WERI-Rb-1 (cell line): ENCODE measurements around the gene LRPAP1.
A peak's percentile ranks its signal among the peaks of the same experiment; 100 is the strongest.
"Not testable (repeated sequence)": the region's sequence is repeated elsewhere in the genome, so short reads cannot be mapped to it uniquely, and the experiment has no call there.

Source experiments
- DNase-seq: peaks from one replicate; pipeline ENCODE4 v3.0.0-alpha.2; 2020
- H3K27ac ChIP-seq: fragments of 250-450 bp; sonication (Bioruptor Pico); 2 replicates; pipeline ENCODE4 v1.5.1; 2020; ENCODE audit warnings: mild to moderate bottlenecking, moderate library complexity
- H3K27me3 ChIP-seq: fragments of 250-450 bp; sonication (Bioruptor Pico); 2 replicates; pipeline ENCODE4 v1.5.1; 2021; ENCODE audit warnings: mild to moderate bottlenecking, low read depth, moderate library complexity; ENCODE audit not compliant: insufficient read depth, severe bottlenecking
- H3K36me3 ChIP-seq: fragments of 250-450 bp; sonication (Bioruptor Pico); 2 replicates; pipeline ENCODE4 v1.5.1; 2020; ENCODE audit warnings: mild to moderate bottlenecking, moderate library complexity
- H3K4me3 ChIP-seq: 2 replicates; pipeline ENCODE4 v1.5.1; 2011; ENCODE audit warnings: low read depth, mild to moderate bottlenecking, control low read depth, low read length
- H3K9me3 ChIP-seq: fragments of 250-450 bp; sonication (Bioruptor Pico); 2 replicates; pipeline ENCODE4 v1.5.1; 2021; ENCODE audit warnings: mild to moderate bottlenecking, moderate library complexity; ENCODE audit not compliant: severe bottlenecking
- CTCF ChIP-seq: IDR thresholded peaks from 2 replicates; pipeline ENCODE4 v1.5.1; 2011; ENCODE audit warnings: low read depth, mild to moderate bottlenecking, control low read depth, inconsistent platforms, low read length

The LRPAP1 gene

DNA sequence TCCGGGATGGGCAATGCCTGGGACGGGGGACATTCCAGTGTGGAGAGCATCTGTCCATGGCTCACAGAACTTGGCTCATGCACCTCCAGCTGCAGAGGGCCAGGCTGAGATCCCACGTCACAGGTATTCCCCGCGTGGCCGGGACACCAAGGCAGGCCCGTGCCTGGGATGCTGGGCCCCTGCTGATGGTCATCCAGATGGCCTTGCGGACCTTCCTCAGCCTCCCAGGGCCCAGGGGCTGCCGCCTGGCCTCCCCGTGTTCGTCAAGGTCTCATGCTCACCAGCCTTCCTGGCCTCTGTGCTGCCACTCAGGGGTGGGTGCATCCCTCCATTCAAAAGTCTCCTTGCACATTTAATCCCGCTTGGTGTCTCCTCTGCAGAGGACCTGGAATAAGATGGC is 40.9 kb upstream of the LRPAP1 start:
- no peaks in the 10 kb centered on the region for H3K27me3 ChIP-seq
- DNase-seq, result no peak
- H3K9me3 ChIP-seq, result no peaks in the 10 kb centered on the region
- TF ChIP-seq CTCF, result no peak
- no peak overlapping the region for H3K27ac ChIP-seq
- H3K36me3 ChIP-seq, result no peaks in the 10 kb centered on the region
- no peak overlapping the region for H3K4me3 ChIP-seq

DNA sequence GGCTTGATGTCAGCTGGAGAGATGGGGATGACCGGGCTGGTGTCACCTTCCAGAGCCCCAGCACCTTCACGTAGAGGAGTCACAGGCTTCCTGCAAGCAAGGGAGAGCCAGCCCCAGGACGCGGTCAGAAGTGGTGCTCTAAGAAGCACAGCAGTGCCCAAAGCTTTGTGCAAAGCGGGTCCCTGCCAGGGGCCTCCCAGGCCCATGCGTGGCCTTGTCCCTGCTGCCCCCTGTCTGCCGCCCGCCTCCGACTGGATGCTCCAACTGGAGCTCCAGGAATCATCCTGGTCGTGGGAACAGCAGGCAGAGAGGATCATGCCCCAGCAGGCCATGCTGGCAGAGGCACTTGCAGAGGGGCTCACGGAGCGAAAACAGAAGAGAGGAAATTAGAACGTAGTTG is 40.1 kb upstream of the LRPAP1 start:
- Histone ChIP-seq H3K9me3 (no peaks in the 10 kb centered on the region), H3K27me3 (no peaks in the 10 kb centered on the region), H3K27ac (no peak overlapping the region), H3K36me3 (no peaks in the 10 kb centered on the region), H3K4me3 (no peak overlapping the region)
- peak; percentile 47; the same call in 1 of the 2 replicates for TF ChIP-seq CTCF
- peak; percentile 46 for DNase-seq

DNA sequence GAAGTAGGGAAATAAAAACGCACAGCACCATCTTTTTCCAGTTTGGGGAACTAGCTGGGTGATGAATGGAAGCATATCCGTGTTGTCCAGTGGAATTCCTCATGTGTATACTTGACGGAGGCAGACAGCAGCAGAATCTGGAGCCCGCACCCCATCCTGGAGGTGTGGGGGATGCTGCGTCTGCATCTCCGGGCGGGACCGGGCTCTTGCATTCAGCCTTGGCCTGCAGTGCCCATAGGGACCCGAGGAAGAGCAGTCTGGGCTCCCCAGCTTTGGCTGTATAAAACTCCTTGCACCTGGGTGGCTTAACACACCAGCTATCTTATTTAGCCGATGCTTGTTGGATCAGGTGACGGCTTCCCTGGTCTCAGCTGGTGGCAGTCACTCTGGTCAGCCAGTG is 39.7 kb upstream of the LRPAP1 start:
- Histone ChIP-seq H3K27me3 (no peaks in the 10 kb centered on the region), H3K9me3 (no peaks in the 10 kb centered on the region), H3K36me3 (no peaks in the 10 kb centered on the region), H3K27ac (no peak overlapping the region), H3K4me3 (no peak overlapping the region)
- no peak for TF ChIP-seq CTCF
- DNase-seq, result no peak

DNA sequence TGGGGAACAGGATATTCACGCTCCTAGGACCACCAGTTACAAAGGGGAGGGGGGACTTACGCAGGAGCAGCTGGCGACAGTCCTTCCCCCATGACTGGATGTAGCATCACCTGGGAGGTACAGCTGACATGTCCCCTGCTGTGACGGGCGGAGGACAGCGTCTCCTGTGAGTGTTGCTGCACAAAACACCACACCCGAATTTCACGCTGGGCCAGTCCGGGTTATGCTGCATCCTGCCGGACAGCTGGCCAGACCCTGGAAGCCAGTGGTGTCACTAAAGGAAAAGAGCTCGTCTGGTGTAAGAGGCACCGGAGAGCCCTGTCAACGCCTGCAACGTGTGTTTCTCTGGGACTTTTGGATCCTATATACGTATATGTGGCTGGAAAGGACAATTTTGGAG is 38.7 kb upstream of the LRPAP1 start:
- H3K9me3 ChIP-seq, result not testable (repeated sequence)

GRCh38 chr4:3569611-3570010 is 37.4 kb upstream of the LRPAP1 start:
- not testable (repeated sequence) for H3K4me3 ChIP-seq, H3K27ac ChIP-seq, H3K36me3 ChIP-seq, H3K27me3 ChIP-seq, H3K9me3 ChIP-seq, DNase-seq

More for the DNA sequence above, 38.7 kb upstream of the LRPAP1 start:
- not testable (repeated sequence) for H3K27me3 ChIP-seq, H3K4me3 ChIP-seq, DNase-seq, H3K36me3 ChIP-seq, H3K27ac ChIP-seq

GRCh38 chr4:3566701-3567100 is 34.5 kb upstream of the LRPAP1 start:
- H3K4me3 ChIP-seq, DNase-seq, H3K36me3 ChIP-seq, H3K27me3 ChIP-seq, H3K9me3 ChIP-seq, H3K27ac ChIP-seq: not testable (repeated sequence)

DNA sequence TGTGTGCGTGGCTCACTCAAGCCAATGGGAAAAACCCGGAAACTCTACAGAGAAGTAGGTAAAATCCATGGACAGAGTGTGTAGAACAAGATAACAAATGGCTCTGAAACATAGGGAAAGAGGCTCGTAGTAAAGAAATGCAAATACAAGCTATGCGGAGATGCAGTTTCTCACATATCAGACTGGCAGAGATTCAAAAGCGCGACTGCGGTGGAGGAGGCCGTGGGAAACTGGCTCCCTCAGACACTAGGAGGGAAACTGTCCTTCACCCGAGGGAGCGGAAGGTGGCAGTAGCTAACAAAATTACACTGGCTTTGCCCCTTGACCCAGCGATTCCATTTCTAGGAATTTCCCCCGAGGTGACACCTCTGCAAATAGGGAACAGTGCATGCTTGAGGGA is 34.1 kb upstream of the LRPAP1 start:
- H3K27ac ChIP-seq, H3K4me3 ChIP-seq, DNase-seq, H3K9me3 ChIP-seq, H3K27me3 ChIP-seq, H3K36me3 ChIP-seq: not testable (repeated sequence)

DNA sequence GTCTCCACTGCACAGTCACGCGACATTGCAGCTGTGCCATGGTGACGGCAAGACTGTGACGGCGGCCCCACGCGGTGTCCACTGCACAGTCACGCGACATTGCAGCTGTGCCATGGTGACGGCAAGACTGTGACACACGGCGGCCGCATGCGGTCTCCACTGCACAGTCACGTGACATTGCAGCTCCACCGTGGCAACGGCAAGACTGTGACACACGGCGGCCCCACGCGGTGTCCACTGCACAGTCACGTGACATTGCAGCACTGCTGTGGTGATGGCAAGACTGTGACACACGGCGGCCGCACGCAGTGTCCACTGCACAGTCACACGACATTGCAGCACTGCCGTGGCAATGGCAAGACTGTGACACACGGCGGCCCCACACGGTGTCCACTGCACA is 32.7 kb upstream of the LRPAP1 start:
- not testable (repeated sequence) for H3K4me3 ChIP-seq, H3K27ac ChIP-seq, H3K36me3 ChIP-seq, DNase-seq, H3K9me3 ChIP-seq, H3K27me3 ChIP-seq

DNA sequence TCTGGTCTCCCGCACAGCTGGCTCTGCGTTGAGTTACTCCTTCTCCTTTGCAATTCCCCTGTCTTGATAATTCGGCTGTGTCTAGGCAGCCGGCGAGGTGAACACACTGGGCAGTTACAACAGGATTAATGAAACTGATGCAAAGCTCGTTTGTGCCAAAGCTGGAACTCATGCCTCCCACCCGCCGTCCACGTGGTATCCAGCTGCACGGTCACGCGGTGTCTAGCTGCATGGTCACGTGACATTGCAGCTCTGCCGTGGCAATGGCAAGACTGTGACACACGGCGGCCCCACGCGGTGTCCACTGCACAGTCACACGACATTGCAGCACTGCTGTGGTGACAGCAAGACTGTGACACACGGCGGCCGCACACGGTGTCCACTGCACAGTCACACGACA is 31.2 kb upstream of the LRPAP1 start:
- no peak overlapping the region for H3K27ac ChIP-seq
- no peak for TF ChIP-seq CTCF
- no peak for DNase-seq
- no peaks in the 10 kb centered on the region for H3K27me3 ChIP-seq
- H3K36me3 ChIP-seq, result no peaks in the 10 kb centered on the region
- H3K9me3 ChIP-seq, result no peaks in the 10 kb centered on the region
- no peak overlapping the region for H3K4me3 ChIP-seq

GRCh38 chr4:3562127-3562526 is 29.9 kb upstream of the LRPAP1 start:
- not testable (repeated sequence) for DNase-seq, H3K27me3 ChIP-seq, H3K9me3 ChIP-seq, H3K4me3 ChIP-seq, H3K36me3 ChIP-seq, H3K27ac ChIP-seq

DNA sequence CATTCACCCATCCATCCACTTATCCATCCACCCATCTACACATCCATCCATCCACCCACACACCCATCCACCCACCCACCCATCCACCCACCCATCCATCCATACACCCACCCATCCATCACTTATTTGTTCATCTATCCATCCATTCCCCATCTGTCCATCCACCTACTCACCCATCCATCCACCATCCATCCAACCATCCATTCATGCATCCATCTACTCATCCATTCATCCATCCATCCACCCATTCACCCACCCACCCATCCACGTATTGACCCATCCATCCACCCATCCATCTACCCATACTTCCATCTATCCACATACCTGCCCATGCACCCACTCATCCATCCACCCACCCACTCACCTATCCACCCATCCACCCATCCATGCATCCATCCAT is 28.2 kb upstream of the LRPAP1 start:
- H3K9me3 ChIP-seq, H3K4me3 ChIP-seq, H3K27ac ChIP-seq, DNase-seq, H3K27me3 ChIP-seq, H3K36me3 ChIP-seq: not testable (repeated sequence)
